ENCODE data around the gene TADA1.

DNA sequence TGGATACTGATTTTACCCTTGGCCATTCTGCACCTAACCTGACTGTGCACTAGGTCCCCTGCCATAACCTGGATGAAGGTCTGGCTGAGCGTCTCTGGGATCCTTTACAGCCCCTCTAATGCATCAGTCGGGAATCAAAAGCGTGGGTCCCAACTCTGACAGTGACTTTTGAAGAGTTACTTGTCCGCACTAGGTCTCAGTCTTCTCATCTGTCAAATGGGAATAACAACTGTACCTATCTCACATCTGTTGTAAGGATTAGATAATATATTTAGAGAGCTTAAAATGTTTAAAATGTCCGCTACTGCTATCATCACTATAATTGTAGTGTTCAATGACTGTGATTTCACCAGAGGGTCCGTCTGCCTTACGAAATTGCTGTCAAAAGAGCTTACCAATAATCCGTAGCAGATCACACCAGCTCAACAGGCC lies 746 bp downstream of the TADA1 start:
- TF ChIP-seq, protein P1, sequence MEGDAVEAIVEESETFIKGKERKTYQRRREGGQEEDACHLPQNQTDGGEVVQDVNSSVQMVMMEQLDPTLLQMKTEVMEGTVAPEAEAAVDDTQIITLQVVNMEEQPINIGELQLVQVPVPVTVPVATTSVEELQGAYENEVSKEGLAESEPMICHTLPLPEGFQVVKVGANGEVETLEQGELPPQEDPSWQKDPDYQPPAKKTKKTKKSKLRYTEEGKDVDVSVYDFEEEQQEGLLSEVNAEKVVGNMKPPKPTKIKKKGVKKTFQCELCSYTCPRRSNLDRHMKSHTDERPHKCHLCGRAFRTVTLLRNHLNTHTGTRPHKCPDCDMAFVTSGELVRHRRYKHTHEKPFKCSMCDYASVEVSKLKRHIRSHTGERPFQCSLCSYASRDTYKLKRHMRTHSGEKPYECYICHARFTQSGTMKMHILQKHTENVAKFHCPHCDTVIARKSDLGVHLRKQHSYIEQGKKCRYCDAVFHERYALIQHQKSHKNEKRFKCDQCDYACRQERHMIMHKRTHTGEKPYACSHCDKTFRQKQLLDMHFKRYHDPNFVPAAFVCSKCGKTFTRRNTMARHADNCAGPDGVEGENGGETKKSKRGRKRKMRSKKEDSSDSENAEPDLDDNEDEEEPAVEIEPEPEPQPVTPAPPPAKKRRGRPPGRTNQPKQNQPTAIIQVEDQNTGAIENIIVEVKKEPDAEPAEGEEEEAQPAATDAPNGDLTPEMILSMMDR (conservative IDR thresholded peaks at IDR 0.05; ENCODE audit: low read depth, low read length): no peak
- no peak for TF ChIP-seq EZH2 (IDR thresholded peaks at IDR 0.05; ENCODE audit: borderline replicate concordance, low read depth, low read length, poor library complexity, severe bottlenecking)
